Neural crest cell (in vitro differentiated cells): ENCODE data around the gene BEST3. TPM values are rescaled to one million over a fixed set of nuclear protein-coding genes. Genes with fewer than 3 reads are reported as not detected.

Experiments used
- DNase-seq: peaks from one replicate; pipeline ENCODE4 v3.0.0; 2021; ENCODE audit warnings: low read depth, mixed read lengths, low spot score
- H3K27ac Mint-ChIP-seq: one replicate; pipeline ENCODE4 v1.8.0; 2021; ENCODE audit warnings: mild to moderate bottlenecking, mixed read lengths; ENCODE audit not compliant: unreplicated experiment
- H3K27me3 Mint-ChIP-seq: 2 replicates; pipeline ENCODE4 v1.8.0; 2021; ENCODE audit warnings: low read depth, mild to moderate bottlenecking, mixed read lengths
- H3K36me3 Mint-ChIP-seq: 2 replicates; pipeline ENCODE4 v1.8.0; 2021; ENCODE audit warnings: low read depth, mild to moderate bottlenecking, mixed read lengths
- H3K4me1 Mint-ChIP-seq: 2 replicates; pipeline ENCODE4 v1.8.0; 2021; ENCODE audit warnings: mixed read lengths
- H3K4me3 Mint-ChIP-seq: one replicate; pipeline ENCODE4 v1.8.0; 2021; ENCODE audit warnings: mild to moderate bottlenecking, mixed read lengths
- H3K9me3 Mint-ChIP-seq: 2 replicates; pipeline ENCODE4 v1.8.0; 2021; ENCODE audit warnings: mixed read lengths
- CTCF ChIP-seq: fragments of 200-600 bp; sonication (generic); conservative IDR thresholded peaks from 2 replicates; pipeline ENCODE4 v1.5.0; 2021; ENCODE audit warnings: antibody characterized with exemption, mild to moderate bottlenecking
- total RNA-seq: library from RNA; stranded (reverse); gene quantifications from 2 replicates; pipeline ENCODE4 v1.2.1, GENCODE V29; 2021

Gene BEST3
- total RNA-seq, 1 donor from 2014 or later: not detected

GRCh38 chr12:69648476-69648875, 50.6 kb downstream of the BEST3 start:
- no peaks in the 10 kb centered on the region for H3K27me3 Mint-ChIP-seq
- H3K4me1 Mint-ChIP-seq: peaks cover 6% of the 10 kb centered on the region
- H3K9me3 Mint-ChIP-seq: no peaks in the 10 kb centered on the region
- no peak for TF ChIP-seq CTCF
- H3K36me3 Mint-ChIP-seq: no peaks in the 10 kb centered on the region
- DNase-seq: no peak
- no peak overlapping the region for H3K4me3 Mint-ChIP-seq
- H3K27ac Mint-ChIP-seq: no peak overlapping the region

DNA sequence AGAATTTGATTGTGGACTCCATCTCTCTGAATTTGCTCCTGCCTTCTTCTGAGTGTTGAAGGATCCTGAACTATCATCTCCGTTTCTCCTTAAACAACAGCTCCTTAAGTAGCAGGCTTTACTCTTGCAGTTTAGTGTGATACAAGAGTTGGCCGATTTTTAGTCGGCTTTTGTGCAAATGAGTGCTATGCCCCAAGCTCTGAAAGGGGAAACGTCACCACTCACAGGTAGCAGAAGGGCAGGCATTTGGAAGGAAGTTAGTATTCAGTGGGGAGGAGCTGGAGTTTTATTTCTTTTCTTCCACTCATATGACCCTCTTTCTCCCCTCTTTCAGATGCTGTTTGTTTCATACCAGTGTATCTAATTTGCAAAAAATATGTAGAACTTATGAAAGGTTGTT, 51.9 kb downstream of the BEST3 start:
- no peak for DNase-seq
- Mint-ChIP-seq H3K4me1 (peaks cover 6% of the 10 kb centered on the region), H3K27ac (no peak overlapping the region), H3K36me3 (no peaks in the 10 kb centered on the region), H3K9me3 (no peaks in the 10 kb centered on the region), H3K4me3 (no peak overlapping the region), H3K27me3 (no peaks in the 10 kb centered on the region)
- TF ChIP-seq CTCF: no peak

- Mint-ChIP-seq H3K36me3 (no peaks in the 10 kb centered on the region), H3K9me3 (no peaks in the 10 kb centered on the region), H3K27me3 (no peaks in the 10 kb centered on the region), H3K4me3 (no peak overlapping the region), H3K4me1 (no peaks in the 10 kb centered on the region), H3K27ac (no peak overlapping the region)
- DNase-seq: no peak
- no peak for TF ChIP-seq CTCF
Observed at GRCh38 chr12:69645031-69645430, 54.1 kb downstream of the BEST3 start.

- Mint-ChIP-seq H3K36me3 (no peaks in the 10 kb centered on the region), H3K27ac (no peak overlapping the region), H3K27me3 (no peaks in the 10 kb centered on the region), H3K4me1 (no peaks in the 10 kb centered on the region), H3K4me3 (no peak overlapping the region), H3K9me3 (no peaks in the 10 kb centered on the region)
- no peak for TF ChIP-seq CTCF
- no peak for DNase-seq
Observed at GRCh38 chr12:69644511-69644910, 54.6 kb downstream of the BEST3 start.

DNA sequence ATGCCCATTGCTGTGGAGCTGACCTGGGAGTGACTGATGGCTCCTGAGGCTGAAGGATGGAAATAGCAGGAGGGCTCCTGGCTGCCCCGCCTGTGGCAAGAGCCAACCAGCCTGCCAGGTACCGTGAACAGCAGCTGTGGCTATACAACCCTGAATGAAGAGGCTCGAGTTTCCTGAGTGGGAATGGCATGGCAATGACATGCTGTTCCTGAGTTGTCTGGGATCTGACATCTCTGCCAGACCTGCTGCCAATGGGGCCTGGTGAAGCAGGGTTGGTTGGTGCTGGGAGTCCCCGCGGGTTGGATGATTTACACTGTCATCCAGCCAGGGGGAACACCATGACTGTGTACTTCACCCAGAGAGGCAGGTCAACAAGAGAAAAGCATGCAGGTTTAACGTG, 56.6 kb downstream of the BEST3 start:
- Mint-ChIP-seq H3K27me3 (no peaks in the 10 kb centered on the region), H3K9me3 (no peaks in the 10 kb centered on the region), H3K4me3 (no peak overlapping the region), H3K4me1 (no peaks in the 10 kb centered on the region), H3K27ac (no peak overlapping the region), H3K36me3 (no peaks in the 10 kb centered on the region)
- TF ChIP-seq CTCF: no peak
- DNase-seq: no peak

- TF ChIP-seq CTCF: no peak
- no peaks in the 10 kb centered on the region for H3K9me3 Mint-ChIP-seq
- no peak overlapping the region for H3K27ac Mint-ChIP-seq
- no peaks in the 10 kb centered on the region for H3K4me1 Mint-ChIP-seq
- no peak for DNase-seq
- H3K27me3 Mint-ChIP-seq: no peaks in the 10 kb centered on the region
- no peak overlapping the region for H3K4me3 Mint-ChIP-seq
- H3K36me3 Mint-ChIP-seq: no peaks in the 10 kb centered on the region
Observed at GRCh38 chr12:69641546-69641945, 57.6 kb downstream of the BEST3 start.
